Muscle layer of duodenum (tissue), 2 donors: ENCODE measurements around the gene PCCB.
"Not testable (repeated sequence)": the region's sequence is repeated elsewhere in the genome, so short reads cannot be mapped to it uniquely, and the experiment has no call there.

ENCODE experiments used
- H3K27ac ChIP-seq: one replicate; pipeline ENCODE4 v1.7.0; 2013; ENCODE audit warnings: mild to moderate bottlenecking, low read length
- H3K27me3 ChIP-seq: one replicate; pipeline ENCODE4 v1.7.0; 2013; ENCODE audit warnings: low read depth, mild to moderate bottlenecking, control low read depth, low read length
- H3K36me3 ChIP-seq, 2 donors: one replicate each; pipeline ENCODE4 v1.7.0; 2013; ENCODE audit warnings: low read length in 2 of 2, control low read depth in 1 of 2, mild to moderate bottlenecking in 1 of 2; ENCODE audit not compliant: insufficient read depth in 2 of 2, control insufficient read depth in 1 of 2
- H3K4me1 ChIP-seq, 2 donors: one replicate each; pipeline ENCODE4 v1.7.0; 2013; ENCODE audit warnings: low read length in 2 of 2, mild to moderate bottlenecking in 2 of 2, control low read depth in 1 of 2, moderate library complexity in 1 of 2; ENCODE audit not compliant: insufficient read depth in 2 of 2, control insufficient read depth in 1 of 2
- H3K4me3 ChIP-seq, 2 donors: one replicate each; pipeline ENCODE4 v1.7.0; 2013; ENCODE audit warnings: low read length in 2 of 2, low read depth in 1 of 2, mild to moderate bottlenecking in 1 of 2
- H3K9me3 ChIP-seq, 2 donors: one replicate each; pipeline ENCODE4 v1.7.0; 2013; ENCODE audit warnings: low read length in 2 of 2, control low read depth in 1 of 2, mild to moderate bottlenecking in 1 of 2; ENCODE audit not compliant: control insufficient read depth in 1 of 2
- donor health status: healthy.

PCCB gene

GRCh38 chr3:136350132-136350531, 100.0 kb downstream of the PCCB start:
- Histone ChIP-seq H3K4me3 (no peak overlapping the region), H3K36me3 (peaks cover 5 to 6% of the 10 kb centered on the region in 2 donors), H3K27ac (peak overlapping the region; percentile 70), H3K9me3 (no peaks in the 10 kb centered on the region), H3K27me3 (no peaks in the 10 kb centered on the region), H3K4me1 (peaks cover 0 to 10% of the 10 kb centered on the region in 2 donors)

- Histone ChIP-seq H3K9me3 (no peaks in the 10 kb centered on the region), H3K36me3 (peaks cover 5 to 6% of the 10 kb centered on the region in 2 donors), H3K4me1 (peaks cover 0 to 10% of the 10 kb centered on the region in 2 donors), H3K4me3 (no peak overlapping the region), H3K27me3 (no peaks in the 10 kb centered on the region), H3K27ac (peak overlapping the region; percentile 70)
Observed at GRCh38 chr3:136350557-136350956, 100.4 kb downstream of the PCCB start.

- Histone ChIP-seq H3K27me3 (no peaks in the 10 kb centered on the region), H3K27ac (no peak overlapping the region), H3K36me3 (peaks cover 6 to 12% of the 10 kb centered on the region in 2 donors)
Observed at GRCh38 chr3:136351351-136351750, 101.2 kb downstream of the PCCB start.

GRCh38 chr3:136351905-136352304, 101.8 kb downstream of the PCCB start:
- Histone ChIP-seq H3K27ac (no peak overlapping the region), H3K4me3 (no peak overlapping the region), H3K4me1 (peaks cover 0 to 10% of the 10 kb centered on the region in 2 donors), H3K9me3 (no peaks in the 10 kb centered on the region), H3K36me3 (peaks cover 6 to 13% of the 10 kb centered on the region in 2 donors), H3K27me3 (no peaks in the 10 kb centered on the region)

More at GRCh38 chr3:136351351-136351750, 101.2 kb downstream of the PCCB start:
- peaks cover 0 to 10% of the 10 kb centered on the region in 2 donors for H3K4me1 ChIP-seq
- H3K9me3 ChIP-seq: no peaks in the 10 kb centered on the region
- no peak overlapping the region for H3K4me3 ChIP-seq

- H3K9me3 ChIP-seq: no peaks in the 10 kb centered on the region
- H3K27me3 ChIP-seq: no peaks in the 10 kb centered on the region
- H3K4me1 ChIP-seq: peaks cover 0 to 10% of the 10 kb centered on the region in 2 donors
- peaks cover 3 to 13% of the 10 kb centered on the region in 2 donors for H3K36me3 ChIP-seq
- no peak overlapping the region for H3K4me3 ChIP-seq
- no peak overlapping the region for H3K27ac ChIP-seq
Observed at GRCh38 chr3:136353461-136353860, 103.3 kb downstream of the PCCB start.

- no peaks in the 10 kb centered on the region for H3K9me3 ChIP-seq
- H3K4me1 ChIP-seq: no peaks in the 10 kb centered on the region
- H3K27me3 ChIP-seq: no peaks in the 10 kb centered on the region
- H3K27ac ChIP-seq: no peak overlapping the region
- H3K4me3 ChIP-seq: no peak overlapping the region
- peaks cover 0 to 3% of the 10 kb centered on the region in 2 donors for H3K36me3 ChIP-seq
Observed at GRCh38 chr3:136366289-136366688, 116.1 kb downstream of the PCCB start.

- not testable (repeated sequence) for H3K4me1 ChIP-seq, H3K9me3 ChIP-seq, H3K36me3 ChIP-seq, H3K27me3 ChIP-seq, H3K4me3 ChIP-seq, H3K27ac ChIP-seq
Observed at GRCh38 chr3:136375800-136376199, 125.7 kb downstream of the PCCB start.

GRCh38 chr3:136377508-136377907, 127.4 kb downstream of the PCCB start:
- no peak overlapping the region for H3K27ac ChIP-seq
- no peaks in the 10 kb centered on the region for H3K4me1 ChIP-seq
- H3K9me3 ChIP-seq: no peaks in the 10 kb centered on the region
- H3K4me3 ChIP-seq: no peak overlapping the region
- peaks cover 4% of the 10 kb centered on the region in 2 donors for H3K36me3 ChIP-seq
- H3K27me3 ChIP-seq: no peaks in the 10 kb centered on the region

- Histone ChIP-seq H3K9me3 (no peaks in the 10 kb centered on the region), H3K36me3 (peaks cover 4% of the 10 kb centered on the region in 2 donors), H3K4me3 (no peak overlapping the region), H3K4me1 (no peaks in the 10 kb centered on the region), H3K27ac (no peak overlapping the region), H3K27me3 (no peaks in the 10 kb centered on the region)
Observed at GRCh38 chr3:136378011-136378410, 127.9 kb downstream of the PCCB start.
